IMR-90 (cell line): ENCODE data around the gene ABCA7. TPM values are rescaled to one million over a fixed set of nuclear protein-coding genes. Genes with fewer than 3 reads are reported as not detected.

Source experiments
- USF2 ChIP-seq: fragments of 150-350 bp; IDR thresholded peaks from 2 replicates; pipeline ENCODE4 v1.6.1; 2017; ENCODE audit warnings: mild to moderate bottlenecking, antibody characterized with exemption, low read length, low read depth
- polyA plus RNA-seq, 3 experiments: library from polyadenylated mRNA; depleted of rRNA; stranded (reverse); fragments of >200 nt; gene quantifications; 2 replicates each; pipeline ENCODE4 v1.2.3, GENCODE V29; 2012; ENCODE audit warnings: low replicate concordance in 1 of 3
- total RNA-seq: library from RNA; depleted of rRNA; stranded (reverse); fragments of >200 nt; gene quantifications from 2 replicates; pipeline ENCODE4 v1.2.3, GENCODE V29; 2012

Gene ABCA7
- total and polyA plus RNA-seq, 2 of the 4 experiments (the other 2 are of a cell fraction), result 0.36 to 3.3 TPM

GRCh38 chr19:1105008-1105872 is 65.3 kb downstream of the ABCA7 start (continued):
- TF ChIP-seq USF2, result no peak
